ENCODE results near the gene BOD1L1. TPM values are rescaled to one million over a fixed set of nuclear protein-coding genes. Genes with fewer than 3 reads are reported as not detected.

The BOD1L1 gene
- polyA plus RNA-seq, 1 donor from 2014 or later: 43.3 TPM

DNA sequence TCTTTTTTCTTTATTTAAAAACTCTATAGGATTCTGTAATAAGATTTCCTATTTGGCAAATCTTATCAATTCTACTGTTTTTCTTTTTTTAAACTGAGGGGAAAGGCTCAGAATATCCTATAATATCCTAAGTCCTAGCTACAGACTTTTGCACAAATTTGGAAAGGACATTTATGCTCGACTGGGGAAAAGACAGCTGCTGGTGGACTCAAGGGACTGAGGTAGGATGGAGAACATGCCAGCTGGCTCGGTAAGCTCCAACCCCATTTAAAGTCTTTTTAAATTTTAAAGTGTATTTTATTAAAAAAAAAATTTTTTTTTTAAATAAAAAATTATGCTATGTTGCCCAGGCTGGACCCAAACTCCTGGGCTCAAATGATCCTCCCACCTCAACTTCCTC, 36.8 kb downstream of the BOD1L1 start:
- no peaks in the 10 kb centered on the region for H3K27me3 ChIP-seq (ENCODE audit: insufficient read depth, low read depth, low read length)
- H3F3A ChIP-seq (ENCODE audit: insufficient read depth, low read length, poor library complexity, severe bottlenecking): no peaks in the 10 kb centered on the region
- TF ChIP-seq SMC3 (conservative IDR thresholded peaks at IDR 0.05; ENCODE audit: poor library complexity): no peak
- no peak for TF ChIP-seq EZH2 (IDR thresholded peaks at IDR 0.05; ENCODE audit: borderline replicate concordance, insufficient read depth, low read length, poor library complexity, severe bottlenecking)
- TF ChIP-seq, protein P1, sequence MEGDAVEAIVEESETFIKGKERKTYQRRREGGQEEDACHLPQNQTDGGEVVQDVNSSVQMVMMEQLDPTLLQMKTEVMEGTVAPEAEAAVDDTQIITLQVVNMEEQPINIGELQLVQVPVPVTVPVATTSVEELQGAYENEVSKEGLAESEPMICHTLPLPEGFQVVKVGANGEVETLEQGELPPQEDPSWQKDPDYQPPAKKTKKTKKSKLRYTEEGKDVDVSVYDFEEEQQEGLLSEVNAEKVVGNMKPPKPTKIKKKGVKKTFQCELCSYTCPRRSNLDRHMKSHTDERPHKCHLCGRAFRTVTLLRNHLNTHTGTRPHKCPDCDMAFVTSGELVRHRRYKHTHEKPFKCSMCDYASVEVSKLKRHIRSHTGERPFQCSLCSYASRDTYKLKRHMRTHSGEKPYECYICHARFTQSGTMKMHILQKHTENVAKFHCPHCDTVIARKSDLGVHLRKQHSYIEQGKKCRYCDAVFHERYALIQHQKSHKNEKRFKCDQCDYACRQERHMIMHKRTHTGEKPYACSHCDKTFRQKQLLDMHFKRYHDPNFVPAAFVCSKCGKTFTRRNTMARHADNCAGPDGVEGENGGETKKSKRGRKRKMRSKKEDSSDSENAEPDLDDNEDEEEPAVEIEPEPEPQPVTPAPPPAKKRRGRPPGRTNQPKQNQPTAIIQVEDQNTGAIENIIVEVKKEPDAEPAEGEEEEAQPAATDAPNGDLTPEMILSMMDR (IDR thresholded peaks at IDR 0.05; ENCODE audit: poor library complexity, severe bottlenecking): no peak
- no peak for TF ChIP-seq TAF1 (IDR thresholded peaks at IDR 0.05; ENCODE audit: low read depth)
- TF ChIP-seq EP300 (conservative IDR thresholded peaks at IDR 0.05; ENCODE audit: poor library complexity, severe bottlenecking): no peak
- no peak for TF ChIP-seq RAD21 (conservative IDR thresholded peaks at IDR 0.05)
- no peak for TF ChIP-seq POLR2AphosphoS5 (IDR thresholded peaks at IDR 0.05)
- no peak for TF ChIP-seq MXI1 (conservative IDR thresholded peaks at IDR 0.05; ENCODE audit: poor library complexity, severe bottlenecking)
- TF ChIP-seq, protein P2, sequence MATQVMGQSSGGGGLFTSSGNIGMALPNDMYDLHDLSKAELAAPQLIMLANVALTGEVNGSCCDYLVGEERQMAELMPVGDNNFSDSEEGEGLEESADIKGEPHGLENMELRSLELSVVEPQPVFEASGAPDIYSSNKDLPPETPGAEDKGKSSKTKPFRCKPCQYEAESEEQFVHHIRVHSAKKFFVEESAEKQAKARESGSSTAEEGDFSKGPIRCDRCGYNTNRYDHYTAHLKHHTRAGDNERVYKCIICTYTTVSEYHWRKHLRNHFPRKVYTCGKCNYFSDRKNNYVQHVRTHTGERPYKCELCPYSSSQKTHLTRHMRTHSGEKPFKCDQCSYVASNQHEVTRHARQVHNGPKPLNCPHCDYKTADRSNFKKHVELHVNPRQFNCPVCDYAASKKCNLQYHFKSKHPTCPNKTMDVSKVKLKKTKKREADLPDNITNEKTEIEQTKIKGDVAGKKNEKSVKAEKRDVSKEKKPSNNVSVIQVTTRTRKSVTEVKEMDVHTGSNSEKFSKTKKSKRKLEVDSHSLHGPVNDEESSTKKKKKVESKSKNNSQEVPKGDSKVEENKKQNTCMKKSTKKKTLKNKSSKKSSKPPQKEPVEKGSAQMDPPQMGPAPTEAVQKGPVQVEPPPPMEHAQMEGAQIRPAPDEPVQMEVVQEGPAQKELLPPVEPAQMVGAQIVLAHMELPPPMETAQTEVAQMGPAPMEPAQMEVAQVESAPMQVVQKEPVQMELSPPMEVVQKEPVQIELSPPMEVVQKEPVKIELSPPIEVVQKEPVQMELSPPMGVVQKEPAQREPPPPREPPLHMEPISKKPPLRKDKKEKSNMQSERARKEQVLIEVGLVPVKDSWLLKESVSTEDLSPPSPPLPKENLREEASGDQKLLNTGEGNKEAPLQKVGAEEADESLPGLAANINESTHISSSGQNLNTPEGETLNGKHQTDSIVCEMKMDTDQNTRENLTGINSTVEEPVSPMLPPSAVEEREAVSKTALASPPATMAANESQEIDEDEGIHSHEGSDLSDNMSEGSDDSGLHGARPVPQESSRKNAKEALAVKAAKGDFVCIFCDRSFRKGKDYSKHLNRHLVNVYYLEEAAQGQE (IDR thresholded peaks at IDR 0.05; ENCODE audit: borderline replicate concordance): no peak
- no peak overlapping the region for H2AFZ ChIP-seq (ENCODE audit: low read depth, low read length)
- H3K9ac ChIP-seq (ENCODE audit: low read length): no peak overlapping the region
- no peak overlapping the region for H3K4me3 ChIP-seq (ENCODE audit: low read length)
- no peak overlapping the region for H3K4me2 ChIP-seq (ENCODE audit: low read length)
- no peaks in the 10 kb centered on the region for H4K20me1 ChIP-seq (ENCODE audit: insufficient read depth)
- no peaks in the 10 kb centered on the region for H3K9me2 ChIP-seq (ENCODE audit: insufficient read depth, low read length)
- no peaks in the 10 kb centered on the region for H3K9me3 ChIP-seq (ENCODE audit: low read length)
- H3K36me3 ChIP-seq (ENCODE audit: insufficient read depth, low read length): peaks cover 11% of the 10 kb centered on the region
- H3K79me2 ChIP-seq (replicated peaks; ENCODE audit: insufficient read depth, low read length): no peaks in the 10 kb centered on the region
- H3K27ac ChIP-seq (ENCODE audit: low read length): no peak overlapping the region

DNA sequence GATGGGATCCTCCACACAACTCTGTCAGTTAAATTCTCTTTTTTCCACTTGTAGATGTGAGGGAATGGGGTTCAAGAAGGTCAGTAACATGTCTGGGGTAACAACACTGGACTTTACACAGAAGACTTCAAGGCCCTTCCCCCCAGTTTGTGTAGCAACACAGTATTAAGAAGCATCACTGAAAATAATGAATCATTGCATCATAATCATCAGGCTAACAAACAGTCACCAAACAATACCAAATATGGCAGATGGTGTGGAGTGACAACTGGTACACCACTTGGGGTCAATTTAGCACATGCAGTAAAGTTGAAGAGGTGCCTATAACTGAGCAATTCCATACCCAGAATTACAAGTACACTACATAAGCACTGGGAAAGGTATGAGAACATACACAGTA, 38.6 kb downstream of the BOD1L1 start:
- Histone ChIP-seq H3K27me3 (ENCODE audit: insufficient read depth, low read depth, low read length) (no peaks in the 10 kb centered on the region), H3K4me2 (ENCODE audit: low read length) (no peak overlapping the region), H3F3A (ENCODE audit: insufficient read depth, low read length, poor library complexity, severe bottlenecking) (no peaks in the 10 kb centered on the region), H3K9me3 (ENCODE audit: low read length) (no peaks in the 10 kb centered on the region), H3K4me3 (ENCODE audit: low read length) (no peak overlapping the region), H3K27ac (ENCODE audit: low read length) (no peak overlapping the region), H3K79me2 (replicated peaks; ENCODE audit: insufficient read depth, low read length) (no peaks in the 10 kb centered on the region), H2AFZ (ENCODE audit: low read depth, low read length) (no peak overlapping the region), H3K9ac (ENCODE audit: low read length) (no peak overlapping the region), H3K9me2 (ENCODE audit: insufficient read depth, low read length) (no peaks in the 10 kb centered on the region), H4K20me1 (ENCODE audit: insufficient read depth) (no peaks in the 10 kb centered on the region), H3K36me3 (ENCODE audit: insufficient read depth, low read length) (peaks cover 12% of the 10 kb centered on the region)
- TF ChIP-seq EZH2 (IDR thresholded peaks at IDR 0.05; ENCODE audit: borderline replicate concordance, insufficient read depth, low read length, poor library complexity, severe bottlenecking) (no peak), TAF1 (IDR thresholded peaks at IDR 0.05; ENCODE audit: low read depth) (no peak)
- TF ChIP-seq, protein P1 (IDR thresholded peaks at IDR 0.05; ENCODE audit: poor library complexity, severe bottlenecking): no peak
- TF ChIP-seq, protein P2 (IDR thresholded peaks at IDR 0.05; ENCODE audit: borderline replicate concordance): no peak

Measured in neural cell (in vitro differentiated cells).